Measurements from ENCODE around the gene HAGHL.
A peak's percentile ranks its signal among the peaks of the same experiment; 100 is the strongest.

The HAGHL gene

GRCh38 chr16:692356-693108 is 34.4 kb upstream of the HAGHL start:
- no peak overlapping the region for H3K4me3 ChIP-seq (ENCODE audit: low read length)
- H3K27ac ChIP-seq (ENCODE audit: low read depth, low read length), result no peak overlapping the region
- H3K9me3 ChIP-seq (ENCODE audit: insufficient read depth, low read depth, low read length), result no peaks in the 10 kb centered on the region
- peaks cover 64% of the 10 kb centered on the region for H3K27me3 ChIP-seq (ENCODE audit: insufficient read depth, low read length)
- WGBS, result 81% methylated on average over 6 of the region's 10 CpGs
- H3K36me3 ChIP-seq (ENCODE audit: insufficient read depth, low read length), result no peaks in the 10 kb centered on the region
- no peak overlapping the region for H3K9ac ChIP-seq (ENCODE audit: low read depth, low read length)
- H3K4me1 ChIP-seq (ENCODE audit: insufficient read depth, low read length), result no peaks in the 10 kb centered on the region

GRCh38 chr16:693364-693763 is 33.5 kb upstream of the HAGHL start:
- WGBS, result 34% methylated on average over 22 of the region's 22 CpGs
- no peaks in the 10 kb centered on the region for H3K36me3 ChIP-seq (ENCODE audit: insufficient read depth, low read length)

DNA sequence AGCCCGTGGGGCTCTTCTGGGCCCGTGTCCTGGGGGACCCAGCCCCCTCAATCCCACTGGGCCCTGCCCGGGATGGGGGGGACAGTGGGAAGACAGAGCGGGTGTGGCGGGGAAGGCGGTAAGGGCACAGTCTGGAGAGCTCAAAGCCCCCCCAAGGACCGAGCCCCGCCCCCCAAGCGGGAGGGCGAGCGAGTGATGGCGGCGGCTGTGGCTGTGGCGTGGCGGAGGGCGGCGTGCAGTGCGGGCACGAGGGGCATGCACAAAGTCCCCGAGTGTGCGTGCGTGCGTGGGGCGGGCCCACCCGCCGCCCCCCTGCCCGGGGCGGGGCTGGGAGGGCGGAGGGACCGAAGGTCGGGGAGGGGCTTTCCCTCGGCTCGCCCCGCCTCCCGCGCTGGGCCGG is 33.1 kb upstream of the HAGHL start:
- Histone ChIP-seq H3K4me3 (ENCODE audit: low read length) (peak overlapping the region; percentile 56), H3K27me3 (ENCODE audit: insufficient read depth, low read length) (peaks cover 75% of the 10 kb centered on the region)

More at GRCh38 chr16:693364-693763, 33.5 kb upstream of the HAGHL start:
- Histone ChIP-seq H3K4me3 (ENCODE audit: low read length) (peak overlapping the region; percentile 56), H3K4me1 (ENCODE audit: insufficient read depth, low read length) (no peaks in the 10 kb centered on the region), H3K9ac (ENCODE audit: low read depth, low read length) (no peak overlapping the region; the same call in 1 of the 2 replicates), H3K27ac (ENCODE audit: low read depth, low read length) (no peak overlapping the region), H3K27me3 (ENCODE audit: insufficient read depth, low read length) (peaks cover 71% of the 10 kb centered on the region), H3K9me3 (ENCODE audit: insufficient read depth, low read depth, low read length) (no peaks in the 10 kb centered on the region)

GRCh38 chr16:694187-694862 is 32.6 kb upstream of the HAGHL start:
- 3% methylated on average over 64 of the region's 64 CpGs for WGBS
- peaks cover 81% of the 10 kb centered on the region for H3K27me3 ChIP-seq (ENCODE audit: insufficient read depth, low read length)

More for the DNA sequence above, 33.1 kb upstream of the HAGHL start:
- Histone ChIP-seq H3K4me1 (ENCODE audit: insufficient read depth, low read length) (no peaks in the 10 kb centered on the region), H3K9ac (ENCODE audit: low read depth, low read length) (no peak overlapping the region; the same call in 1 of the 2 replicates), H3K27ac (ENCODE audit: low read depth, low read length) (no peak overlapping the region), H3K36me3 (ENCODE audit: insufficient read depth, low read length) (no peaks in the 10 kb centered on the region), H3K9me3 (ENCODE audit: insufficient read depth, low read depth, low read length) (no peaks in the 10 kb centered on the region)
- WGBS, result 4% methylated on average over 37 of the region's 37 CpGs

GRCh38 chr16:694863-695354 is 32.0 kb upstream of the HAGHL start:
- peaks cover 87% of the 10 kb centered on the region for H3K27me3 ChIP-seq (ENCODE audit: insufficient read depth, low read length)
- H3K27ac ChIP-seq (ENCODE audit: low read depth, low read length), result no peak overlapping the region
- H3K4me1 ChIP-seq (ENCODE audit: insufficient read depth, low read length), result no peaks in the 10 kb centered on the region
- no peaks in the 10 kb centered on the region for H3K9me3 ChIP-seq (ENCODE audit: insufficient read depth, low read depth, low read length)
- peak overlapping the region; percentile 56 for H3K4me3 ChIP-seq (ENCODE audit: low read length)
- 4% methylated on average over 37 of the region's 37 CpGs for WGBS
- H3K36me3 ChIP-seq (ENCODE audit: insufficient read depth, low read length), result no peaks in the 10 kb centered on the region
- no peak overlapping the region for H3K9ac ChIP-seq (ENCODE audit: low read depth, low read length)

More at GRCh38 chr16:694187-694862, 32.6 kb upstream of the HAGHL start:
- Histone ChIP-seq H3K36me3 (ENCODE audit: insufficient read depth, low read length) (no peaks in the 10 kb centered on the region), H3K4me1 (ENCODE audit: insufficient read depth, low read length) (no peaks in the 10 kb centered on the region), H3K9me3 (ENCODE audit: insufficient read depth, low read depth, low read length) (no peaks in the 10 kb centered on the region), H3K9ac (ENCODE audit: low read depth, low read length) (no peak overlapping the region), H3K4me3 (ENCODE audit: low read length) (peak overlapping the region; percentile 56), H3K27ac (ENCODE audit: low read depth, low read length) (no peak overlapping the region)

GRCh38 chr16:695355-696089 is 31.4 kb upstream of the HAGHL start:
- Histone ChIP-seq H3K27me3 (ENCODE audit: insufficient read depth, low read length) (peaks cover 93% of the 10 kb centered on the region), H3K9ac (ENCODE audit: low read depth, low read length) (peak overlapping the region; percentile 51; the same call in 1 of the 2 replicates), H3K9me3 (ENCODE audit: insufficient read depth, low read depth, low read length) (no peaks in the 10 kb centered on the region), H3K4me3 (ENCODE audit: low read length) (peak overlapping the region; percentile 58), H3K4me1 (ENCODE audit: insufficient read depth, low read length) (no peaks in the 10 kb centered on the region), H3K36me3 (ENCODE audit: insufficient read depth, low read length) (no peaks in the 10 kb centered on the region), H3K27ac (ENCODE audit: low read depth, low read length) (no peak overlapping the region)
- WGBS, result 6% methylated on average over 71 of the region's 71 CpGs

DNA sequence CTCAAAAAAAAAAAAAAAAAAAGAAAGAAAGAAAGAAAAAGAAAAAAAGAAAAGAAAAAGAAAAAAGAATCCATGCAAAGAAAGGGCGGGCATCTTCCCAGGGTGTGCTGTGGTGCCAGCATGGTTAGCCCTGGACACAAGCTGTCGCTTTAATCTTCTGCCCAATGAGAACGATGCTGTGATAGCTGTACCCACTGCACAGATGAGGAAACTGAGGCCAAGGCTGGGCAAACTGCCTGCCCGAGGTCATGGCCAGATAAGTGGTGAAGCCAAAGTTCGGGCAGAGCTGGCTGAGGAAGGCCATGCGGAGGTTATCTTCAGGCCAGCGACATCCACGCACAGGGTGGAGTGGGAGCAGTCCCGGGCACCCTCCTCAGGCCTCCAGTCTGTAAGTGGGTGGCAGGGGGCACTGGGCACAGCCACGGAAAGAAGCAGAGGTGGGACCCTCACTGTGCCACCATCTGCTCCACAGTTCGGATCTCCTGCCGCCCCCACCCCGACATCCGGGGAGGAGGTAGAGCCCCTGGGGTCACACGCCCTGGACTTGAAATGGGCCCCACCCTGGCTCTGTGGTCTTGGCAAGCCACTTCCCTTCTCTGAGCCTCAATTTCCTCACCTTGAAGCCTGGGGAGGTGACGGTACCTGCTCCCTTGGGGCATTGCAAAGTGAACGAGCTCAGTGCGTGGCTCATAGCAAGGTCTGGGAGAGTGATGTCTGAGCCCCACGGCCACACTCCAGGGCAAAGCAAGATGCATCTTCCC is 27.8 kb upstream of the HAGHL start:
- Histone ChIP-seq H3K27ac (ENCODE audit: low read depth, low read length) (no peak overlapping the region), H3K4me1 (ENCODE audit: insufficient read depth, low read length) (no peaks in the 10 kb centered on the region), H3K9me3 (ENCODE audit: insufficient read depth, low read depth, low read length) (no peaks in the 10 kb centered on the region), H3K4me3 (ENCODE audit: low read length) (no peak overlapping the region), H3K27me3 (ENCODE audit: insufficient read depth, low read length) (peaks cover 97% of the 10 kb centered on the region), H3K9ac (ENCODE audit: low read depth, low read length) (no peak overlapping the region), H3K36me3 (ENCODE audit: insufficient read depth, low read length) (no peaks in the 10 kb centered on the region)
- 75% methylated on average over 19 of the region's 19 CpGs for WGBS

DNA sequence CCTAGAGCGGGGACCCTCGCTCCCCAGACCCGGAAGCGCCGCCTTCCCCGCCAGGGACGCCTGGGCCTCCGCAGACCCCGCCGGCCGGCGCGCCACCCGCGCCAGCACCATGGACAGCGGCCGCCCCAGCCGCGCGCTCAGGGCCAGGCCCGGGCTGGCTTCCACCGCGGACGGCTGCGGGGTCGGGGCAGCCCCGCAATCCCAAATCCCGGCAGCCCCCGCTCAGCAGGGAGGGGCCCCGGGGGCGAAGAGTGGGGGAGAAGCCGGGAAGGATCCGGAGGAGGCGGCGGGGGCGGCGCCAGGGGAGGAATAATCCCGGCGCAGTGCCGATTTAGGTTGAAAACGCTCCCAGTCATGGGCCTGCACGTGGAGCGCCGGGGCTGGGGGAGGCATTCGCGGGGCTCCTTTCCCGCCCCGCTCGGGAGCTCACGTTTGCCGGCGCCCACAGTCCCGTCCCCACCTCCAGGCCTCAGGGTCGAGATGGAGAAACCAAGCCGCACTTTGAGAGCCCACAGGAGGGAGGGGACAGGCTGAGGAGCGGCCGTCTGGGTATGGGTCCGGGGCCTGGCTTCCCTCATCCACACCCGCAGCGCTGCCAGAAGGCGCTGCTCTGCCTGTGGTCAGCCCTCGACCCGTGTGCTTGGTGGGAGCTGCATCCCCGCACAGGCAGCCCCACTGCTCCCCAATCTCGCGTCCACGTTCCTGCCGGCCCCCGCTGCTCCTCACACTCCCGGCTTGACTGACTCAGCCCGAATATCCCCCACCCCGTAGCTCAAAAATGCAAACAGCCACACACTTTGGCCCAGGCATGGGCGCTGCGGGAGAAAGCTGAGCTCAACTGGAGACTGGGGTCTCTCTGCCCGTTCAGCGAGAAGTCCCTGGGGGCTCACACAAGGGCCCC is 26.0 kb upstream of the HAGHL start:
- Histone ChIP-seq H3K4me3 (ENCODE audit: low read length) (peak overlapping the region; percentile 3; the same call in 1 of the 2 replicates), H3K4me1 (ENCODE audit: insufficient read depth, low read length) (no peaks in the 10 kb centered on the region), H3K9me3 (ENCODE audit: insufficient read depth, low read depth, low read length) (no peaks in the 10 kb centered on the region), H3K36me3 (ENCODE audit: insufficient read depth, low read length) (no peaks in the 10 kb centered on the region), H3K27ac (ENCODE audit: low read depth, low read length) (no peak overlapping the region), H3K9ac (ENCODE audit: low read depth, low read length) (no peak overlapping the region), H3K27me3 (ENCODE audit: insufficient read depth, low read length) (peaks cover 96% of the 10 kb centered on the region)
- WGBS, result 6% methylated on average over 76 of the region's 76 CpGs

DNA sequence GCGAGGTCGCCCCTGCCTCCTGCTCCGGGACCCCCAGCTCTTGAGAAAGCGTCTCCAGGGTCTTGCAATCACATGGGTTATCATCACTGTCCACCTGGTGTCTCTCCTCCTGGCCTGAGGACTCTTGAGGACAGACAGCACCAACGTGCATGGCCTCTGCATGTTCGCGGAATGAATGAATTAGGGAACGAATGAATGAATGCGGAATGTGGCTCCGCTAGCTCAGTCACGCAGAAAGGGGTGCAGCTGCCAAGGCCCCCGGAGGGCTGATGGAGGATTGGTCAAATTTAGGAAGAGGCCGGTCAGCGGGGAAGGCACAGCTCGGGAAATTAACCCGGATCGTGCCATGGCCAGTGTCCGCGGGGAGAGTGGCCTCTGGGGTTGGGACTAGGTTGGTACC is 24.6 kb upstream of the HAGHL start:
- H3K4me3 ChIP-seq (ENCODE audit: low read length), result no peak overlapping the region

GRCh38 chr16:703406-703805 is 23.5 kb upstream of the HAGHL start:
- H3K4me3 ChIP-seq (ENCODE audit: low read length), result no peak overlapping the region
- H3K9ac ChIP-seq (ENCODE audit: low read depth, low read length), result no peak overlapping the region
- no peaks in the 10 kb centered on the region for H3K4me1 ChIP-seq (ENCODE audit: insufficient read depth, low read length)
- 79% methylated on average over 12 of the region's 12 CpGs for WGBS
- no peak overlapping the region for H3K27ac ChIP-seq (ENCODE audit: low read depth, low read length)
- no peaks in the 10 kb centered on the region for H3K9me3 ChIP-seq (ENCODE audit: insufficient read depth, low read depth, low read length)
- H3K27me3 ChIP-seq (ENCODE audit: insufficient read depth, low read length), result peaks cover 98% of the 10 kb centered on the region
- H3K36me3 ChIP-seq (ENCODE audit: insufficient read depth, low read length), result no peaks in the 10 kb centered on the region

More for the DNA sequence above, 24.6 kb upstream of the HAGHL start:
- Histone ChIP-seq H3K27me3 (ENCODE audit: insufficient read depth, low read length) (peaks cover 97% of the 10 kb centered on the region), H3K9me3 (ENCODE audit: insufficient read depth, low read depth, low read length) (no peaks in the 10 kb centered on the region), H3K27ac (ENCODE audit: low read depth, low read length) (no peak overlapping the region), H3K36me3 (ENCODE audit: insufficient read depth, low read length) (no peaks in the 10 kb centered on the region), H3K9ac (ENCODE audit: low read depth, low read length) (no peak overlapping the region), H3K4me1 (ENCODE audit: insufficient read depth, low read length) (no peaks in the 10 kb centered on the region)
- WGBS, result 83% methylated on average over 19 of the region's 19 CpGs
